H1 (cell line): ENCODE data around the gene ARL11. TPM values are rescaled to one million over a fixed set of nuclear protein-coding genes. Genes with fewer than 3 reads are reported as not detected.

Experiments
- ATF2 ChIP-seq: IDR thresholded peaks from 2 replicates; pipeline ENCODE4 v1.6.1; 2012; ENCODE audit warnings: low read length, inconsistent platforms
- CEBPB ChIP-seq: IDR thresholded peaks from 2 replicates; pipeline ENCODE4 v1.6.1; 2012; ENCODE audit warnings: low read depth, low read length
- RAD21 ChIP-seq, 2 experiments: IDR thresholded peaks in 1 of 2; conservative IDR thresholded peaks in 1 of 2; 2 replicates each; pipeline ENCODE4 v1.6.1; 2011; ENCODE audit warnings: low read depth in 2 of 2, low read length in 2 of 2, improper control_type of control experiment in 1 of 2, inconsistent platforms in 1 of 2, mild to moderate bottlenecking in 1 of 2, moderate library complexity in 1 of 2
- SIRT6 ChIP-seq: IDR thresholded peaks from one replicate; pipeline ENCODE4 v1.7.1; 2012; ENCODE audit warnings: low read length, inconsistent platforms
- SIX5 ChIP-seq: IDR thresholded peaks from 2 replicates; pipeline ENCODE4 v1.6.1; 2011; ENCODE audit warnings: mild to moderate bottlenecking, low read depth, low read length
- TAF1 ChIP-seq: IDR thresholded peaks from 2 replicates; pipeline ENCODE4 v1.6.1; 2011; ENCODE audit warnings: mild to moderate bottlenecking, low read depth, low read length
- USF2 ChIP-seq: IDR thresholded peaks from 2 replicates; pipeline ENCODE4 v1.6.1; 2011; ENCODE audit warnings: low read length, improper control_type of control experiment
- YY1 ChIP-seq: IDR thresholded peaks from 2 replicates; pipeline ENCODE4 v1.6.1; 2011; ENCODE audit warnings: low read depth, mild to moderate bottlenecking, low read length
- polyA plus RNA-seq, 7 experiments: library from polyadenylated mRNA; depleted of rRNA in 3 of 7; stranded (reverse) in 5 of 7; unstranded in 2 of 7; fragments of >200 nt in 5 of 7; fragments of 200-250 nt in 2 of 7; gene quantifications; 1 replicate in 5 of 7; 2 replicates in 1 of 7; 4 replicates in 1 of 7; pipeline versions ENCODE4 v1.2.1 to v1.2.3, GENCODE V29; 2011 to 2013; ENCODE audit warnings: missing spikeins in 2 of 7, mixed read lengths in 2 of 7
- total RNA-seq: library from RNA; stranded (reverse); fragmentation: NEBNext Ultra II Directional; extraction: Animal tissue kit (Norgen Biotek cat#: 25700); gene quantifications from 2 replicates; pipeline ENCODE4 v1.2.1, GENCODE V29; 2021

The ARL11 gene
- total and polyA plus RNA-seq, 2 of the 8 experiments (the other 6 are each of a cell fraction or from before 2014, with no cell fraction given): 0.45 to 0.52 TPM

GRCh38 chr13:49641801-49642291 is 13.5 kb downstream of the ARL11 start (continued):
- TF ChIP-seq USF2 (no peak), RAD21 (IDR thresholded peaks at IDR 0.05 in 1 of 2, conservative IDR thresholded peaks at IDR 0.05 in 1 of 2; ENCODE audit: low read depth in 2 of 2, low read length in 2 of 2) (no peak), SIRT6 (no peak), TAF1 (no peak), ATF2 (no peak), SIX5 (no peak), CEBPB (no peak), YY1 (no peak)
